Measurements from ENCODE around the gene TMEM106C. TPM values are rescaled to one million over a fixed set of nuclear protein-coding genes. Genes with fewer than 3 reads are reported as not detected.

Gene TMEM106C
- total and polyA plus RNA-seq, 2 of the 4 experiments (the other 2 are of a cell fraction), result 72.1 to 74.6 TPM

- Histone ChIP-seq H2BK120ac (ENCODE audit: low read depth, low read length) (no peak overlapping the region), H3K56ac (ENCODE audit: extremely low read depth, insufficient read depth, low read length) (no peak overlapping the region), H3K18ac (ENCODE audit: low read depth, low read length) (no peak overlapping the region), H3K9me1 (ENCODE audit: insufficient read depth, low read length) (no peaks in the 10 kb centered on the region; the same call in 1 of the 2 replicates), H2BK5ac (ENCODE audit: low read depth, low read length, poor library complexity, severe bottlenecking) (no peak overlapping the region), H3K4ac (ENCODE audit: low read depth, low read length) (no peak overlapping the region), H2AK9ac (replicated peaks; ENCODE audit: low read depth, low read length, poor library complexity) (no peak overlapping the region), H3K27ac (ENCODE audit: insufficient read depth, low read length) (no peak overlapping the region), H3K9me3 (ENCODE audit: control insufficient read depth, insufficient read depth, low read length) (no peaks in the 10 kb centered on the region), H3K36me3 (ENCODE audit: control insufficient read depth, insufficient read depth, low read length) (no peaks in the 10 kb centered on the region), H4K8ac (ENCODE audit: low read depth in 2 of 2, low read length in 2 of 2) (no peak overlapping the region), H3K23ac (ENCODE audit: low read depth, low read length) (no peak overlapping the region), H2AFZ (replicated peaks; ENCODE audit: low read length, poor library complexity) (no peak overlapping the region), H4K5ac (ENCODE audit: low read depth, low read length) (no peak overlapping the region), H3K27me3 (ENCODE audit: control insufficient read depth, insufficient read depth, low read length) (peaks cover 43% of the 10 kb centered on the region), H3K9ac (ENCODE audit: low read depth, low read length) (no peak overlapping the region), H2BK20ac (ENCODE audit: low read depth, low read length) (no peak overlapping the region), H3K79me1 (ENCODE audit: low read depth in 1 of 2, low read length in 2 of 2) (no peaks in the 10 kb centered on the region), H3K4me1 (ENCODE audit: control insufficient read depth, insufficient read depth, low read length) (no peaks in the 10 kb centered on the region), H2BK15ac (ENCODE audit: low read depth, low read length) (no peak overlapping the region), H3K4me2 (ENCODE audit: low read depth, low read length) (no peak overlapping the region), H3K4me3 (ENCODE audit: insufficient read depth, low read depth, low read length) (no peak overlapping the region), H4K20me1 (ENCODE audit: insufficient read depth, low read length) (no peaks in the 10 kb centered on the region), H2AK5ac (ENCODE audit: low read depth, low read length) (no peak overlapping the region), H3K14ac (replicated peaks; ENCODE audit: low read depth, low read length) (no peak overlapping the region), H4K91ac (ENCODE audit: insufficient read depth, low read depth, low read length) (no peak overlapping the region)
- ATAC-seq (ENCODE audit: low read depth) (no peak), DNase-seq (no peak)
- dilution Hi-C loops (cut with HindIII; ENCODE audit: low sequenced_read_pairs, unreplicated experiment) (no loop called here), in situ Hi-C loops (cut with MboI; ENCODE audit: low sequenced_read_pairs) (no loop called here), intact Hi-C loops (cut with micrococcal nuclease) (no loop called here)
- BruUV-seq (replicated peaks), result no TSS peak
- POLR2A ChIA-PET (ENCODE audit: unreplicated experiment), result no interaction called here
- CTCF ChIA-PET, result no interaction called here
- 69% methylated on average over 2 of the region's 20 CpGs; no CpG with 5 or more reads in 1 of the 2 experiments for WGBS, 2 experiments (ENCODE audit: extremely low coverage in 2 of 2, insufficient read length in 1 of 2)
- TF ChIP-seq MAFK (IDR thresholded peaks at IDR 0.05; ENCODE audit: low read depth, low read length) (no peak), RFX5 (IDR thresholded peaks at IDR 0.05; ENCODE audit: low read depth, low read length) (no peak), BHLHE40 (IDR thresholded peaks at IDR 0.05; ENCODE audit: low read depth, low read length) (no peak), RAD21 (IDR thresholded peaks at IDR 0.05; ENCODE audit: low read length) (no peak), POLR2A (IDR thresholded peaks at IDR 0.05; ENCODE audit: low read depth, low read length) (no peak), CTCF (conservative IDR thresholded peaks at IDR 0.05; ENCODE audit: low read depth, low read length) (no peak), CHD1 (IDR thresholded peaks at IDR 0.05; ENCODE audit: low read depth, low read length) (no peak), CEBPB (IDR thresholded peaks at IDR 0.05; ENCODE audit: low read depth, low read length) (no peak), SMC3 (IDR thresholded peaks at IDR 0.05; ENCODE audit: low read depth, low read length) (no peak), MXI1 (IDR thresholded peaks at IDR 0.05; ENCODE audit: borderline replicate concordance, low read depth, low read length) (no peak), FOS (IDR thresholded peaks at IDR 0.05; ENCODE audit: low read depth, low read length) (no peak), RCOR1 (IDR thresholded peaks at IDR 0.05; ENCODE audit: insufficient replicate concordance, low read length) (no peak), ELK1 (IDR thresholded peaks at IDR 0.05; ENCODE audit: borderline replicate concordance, low read depth, low read length) (no peak), USF2 (IDR thresholded peaks at IDR 0.05; ENCODE audit: low read depth, low read length) (no peak), MAZ (IDR thresholded peaks at IDR 0.05; ENCODE audit: borderline replicate concordance, low read depth, low read length) (no peak)
Measured at GRCh38 chr12:47981496-47982260, 18.3 kb downstream of the TMEM106C start.

Data from IMR-90 (cell line).